ENCODE data around the gene TOLLIP. TPM values are rescaled to one million over a fixed set of nuclear protein-coding genes. Genes with fewer than 3 reads are reported as not detected.
"Not testable (repeated sequence)": the region's sequence is repeated elsewhere in the genome, so short reads cannot be mapped to it uniquely, and the experiment has no call there.

TOLLIP gene
- total RNA-seq, 4 donors from 2014 or later = 43.7 to 77.3 (median 70.6) TPM

DNA sequence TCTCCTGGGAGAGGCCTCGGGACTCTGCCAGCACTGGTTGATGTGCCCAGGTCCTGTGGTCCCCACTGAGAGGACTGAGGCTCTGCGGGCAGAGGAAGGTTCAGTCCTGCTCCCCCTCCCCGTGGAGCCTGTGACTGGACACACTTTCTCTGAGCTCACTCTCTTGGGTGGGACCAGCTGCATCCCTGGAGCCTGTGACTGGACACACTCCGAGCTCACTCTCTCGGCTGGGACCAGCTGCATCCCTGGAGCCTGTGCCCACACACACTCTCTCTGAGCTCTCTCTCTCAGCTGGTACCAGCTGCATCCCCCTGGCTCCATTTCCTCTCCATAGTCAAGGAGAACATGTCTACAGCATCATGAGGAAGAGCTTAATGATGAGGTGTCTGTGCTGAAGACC lies 39.5 kb downstream of the TOLLIP start:
- Histone ChIP-seq H3K27ac (no peak overlapping the region), H3K9me3 (peaks cover 0 to 6% (median 0%) of the 10 kb centered on the region in 4 donors)
- no peak for DNase-seq

GRCh38 chr11:1267441-1268100 lies 41.9 kb downstream of the TOLLIP start:
- TF ChIP-seq POLR2A (IDR thresholded peaks at IDR 0.05) (no peak), CTCF (IDR thresholded peaks at IDR 0.05) (no peak)
- Histone ChIP-seq H3K4me1 (peaks cover 0 to 6% (median 3%) of the 10 kb centered on the region in 4 donors), H3K27ac (no peak overlapping the region), H3K36me3 (no peaks in the 10 kb centered on the region), H3K27me3 (no peaks in the 10 kb centered on the region), H3K9me3 (peaks cover 0 to 6% (median 0%) of the 10 kb centered on the region in 4 donors), H3K4me3 (no peak overlapping the region)
- DNase-seq = no peak

More for the DNA sequence above, 39.5 kb downstream of the TOLLIP start:
- H3K4me1 ChIP-seq = no peaks in the 10 kb centered on the region
- no peak overlapping the region for H3K4me3 ChIP-seq
- no peak for TF ChIP-seq POLR2A (IDR thresholded peaks at IDR 0.05)
- TF ChIP-seq CTCF (IDR thresholded peaks at IDR 0.05) = no peak
- no peaks in the 10 kb centered on the region for H3K27me3 ChIP-seq
- H3K36me3 ChIP-seq = peaks cover 0 to 7% (median 0%) of the 10 kb centered on the region in 3 donors

- not testable (repeated sequence) for H3K36me3 ChIP-seq, H3K27me3 ChIP-seq, DNase-seq, H3K27ac ChIP-seq, H3K9me3 ChIP-seq, H3K4me3 ChIP-seq
- H3K4me1 ChIP-seq = peaks cover 0 to 11% (median 6%) of the 10 kb centered on the region in 4 donors
Measured at GRCh38 chr11:1266976-1267375, 42.5 kb downstream of the TOLLIP start.

DNA sequence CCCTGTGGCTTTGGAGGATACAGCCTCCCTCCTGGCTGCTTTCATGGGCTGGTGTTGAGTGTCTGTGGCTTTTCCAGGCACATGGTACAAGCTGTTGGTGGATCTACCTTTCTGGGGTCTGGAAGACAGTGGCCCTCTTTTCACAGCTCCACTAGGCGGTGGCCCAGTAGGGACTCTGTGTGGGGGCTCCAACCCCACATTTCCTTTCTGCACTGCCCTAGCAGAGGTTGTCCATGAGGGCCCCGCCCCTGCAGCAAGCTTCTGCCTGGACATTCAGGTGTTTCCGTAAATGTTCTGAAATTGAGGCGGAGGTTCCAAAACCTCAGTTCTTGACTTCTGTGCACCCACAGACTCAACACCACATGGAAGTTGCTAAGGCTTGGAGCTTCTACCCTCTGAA lies 44.0 kb downstream of the TOLLIP start:
- peaks cover 0 to 15% (median 9%) of the 10 kb centered on the region in 4 donors for H3K4me1 ChIP-seq
- H3K27ac ChIP-seq, H3K4me3 ChIP-seq, DNase-seq, H3K36me3 ChIP-seq, H3K27me3 ChIP-seq, H3K9me3 ChIP-seq: not testable (repeated sequence)

GRCh38 chr11:1264444-1264843 lies 45.0 kb downstream of the TOLLIP start:
- not testable (repeated sequence) for H3K27me3 ChIP-seq, H3K36me3 ChIP-seq, H3K4me3 ChIP-seq, H3K9me3 ChIP-seq, DNase-seq, H3K27ac ChIP-seq
- H3K4me1 ChIP-seq = peaks cover 0 to 15% (median 9%) of the 10 kb centered on the region in 4 donors
- TF ChIP-seq CTCF (IDR thresholded peaks at IDR 0.05) = peak in 5 of 6 experiments; percentile 11 to 56 (median 41)

DNA sequence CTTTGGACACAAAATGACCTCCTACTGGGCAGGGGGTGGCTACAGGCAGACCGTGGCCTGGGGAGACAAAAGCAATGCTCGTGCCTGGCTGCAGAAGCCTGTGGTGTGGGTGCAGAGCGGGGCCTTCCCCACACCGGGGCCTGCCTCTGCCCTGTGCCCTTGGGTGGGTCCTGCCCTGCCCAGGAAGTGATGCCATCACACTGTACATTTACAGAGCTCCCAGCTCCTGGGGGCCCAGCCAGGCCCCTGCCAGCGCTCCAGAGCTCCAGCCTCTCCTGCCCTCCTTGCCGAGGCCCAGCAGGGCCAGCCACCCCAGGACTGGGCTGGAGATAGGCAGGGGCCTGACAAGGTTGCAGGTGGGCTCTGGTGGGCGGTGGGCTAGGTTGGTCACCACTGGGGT lies 46.4 kb downstream of the TOLLIP start:
- peaks cover 0 to 15% (median 9%) of the 10 kb centered on the region in 4 donors for H3K4me1 ChIP-seq
- peaks cover 0 to 6% (median 0%) of the 10 kb centered on the region in 4 donors for H3K9me3 ChIP-seq
- no peaks in the 10 kb centered on the region for H3K36me3 ChIP-seq
- no peaks in the 10 kb centered on the region for H3K27me3 ChIP-seq
- H3K27ac ChIP-seq = peak overlapping the region; percentile 59 to 81 (median 77)
- peak in 1 of 3 donors; percentile 59 for DNase-seq
- no peak for TF ChIP-seq POLR2A (IDR thresholded peaks at IDR 0.05)
- no peak for TF ChIP-seq CTCF (IDR thresholded peaks at IDR 0.05)
- H3K4me3 ChIP-seq = peak overlapping the region; percentile 40 to 59 (median 54)

Data from Peyer's patch (tissue), 4 donors.